HG02973 (cell line): ENCODE measurements around the gene POLR2E.

Source experiments
- ATAC-seq: cut with Tn5 transposase; IDR thresholded peaks from one replicate; pipeline ENCODE4 v1.9.1; 2021; ENCODE audit warnings: moderate library complexity; ENCODE audit not compliant: unreplicated experiment

Gene POLR2E

DNA sequence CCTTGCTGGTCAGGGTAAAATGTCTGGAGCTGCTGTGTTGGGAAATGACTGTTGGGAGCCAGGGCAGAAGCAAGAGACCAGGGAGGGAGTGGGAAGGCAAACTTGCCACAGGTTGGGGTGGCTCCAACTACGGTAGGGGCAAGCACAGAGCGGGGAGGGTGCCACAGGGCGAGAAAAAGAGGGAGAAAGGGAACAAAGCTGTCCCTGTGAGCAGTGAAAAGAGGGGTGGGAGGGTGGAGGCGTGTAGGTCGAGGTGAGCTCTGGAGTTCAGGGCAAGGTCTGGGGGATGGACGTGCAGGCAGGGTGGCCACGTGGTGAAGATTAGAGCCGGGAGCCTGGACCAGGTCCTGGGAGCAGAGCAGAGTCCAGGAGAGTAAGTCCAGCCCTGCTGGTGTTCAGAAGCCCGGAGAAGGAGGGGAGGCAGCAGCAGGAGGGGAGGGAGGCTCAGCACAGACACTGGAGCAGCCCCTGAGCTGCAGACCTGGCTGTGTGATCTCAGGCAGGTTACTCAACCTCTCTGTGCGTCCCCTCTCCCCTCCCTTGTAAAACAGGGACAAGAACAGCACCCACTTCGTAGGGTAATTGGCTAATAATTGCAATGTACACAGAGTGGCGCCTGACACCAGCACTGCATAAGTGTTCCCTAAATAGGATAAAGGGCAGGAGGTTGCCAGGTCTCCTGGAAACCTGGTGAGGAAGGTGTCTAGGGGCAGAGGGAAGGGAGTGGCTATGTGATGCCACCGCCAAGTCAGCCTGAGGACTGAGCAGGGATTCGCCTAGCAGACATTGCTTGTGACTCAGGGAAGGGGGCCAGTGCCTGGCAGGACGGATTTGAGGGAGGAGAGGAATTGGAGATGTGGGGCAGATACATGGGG is 3.2 kb upstream of the POLR2E start:
- ATAC-seq = no peak

DNA sequence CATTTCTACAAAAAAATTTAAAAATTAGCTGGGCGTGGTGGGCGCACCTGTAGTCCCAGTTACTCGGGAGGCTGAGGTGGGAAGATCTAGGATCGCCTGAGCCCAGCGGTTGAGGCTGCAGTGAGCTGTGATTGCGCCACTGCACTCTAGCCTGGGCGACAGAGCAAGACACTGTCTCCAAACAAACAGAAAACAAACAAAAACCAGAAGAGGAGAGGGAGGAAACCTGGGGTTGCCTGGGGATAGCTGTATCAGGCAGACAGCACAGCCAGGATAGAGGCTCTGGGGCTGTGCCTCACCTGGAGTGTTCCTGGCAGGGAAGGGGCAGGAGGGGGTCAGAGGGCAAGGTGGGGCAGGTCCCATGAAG is 2.6 kb upstream of the POLR2E start:
- ATAC-seq = no peak

DNA sequence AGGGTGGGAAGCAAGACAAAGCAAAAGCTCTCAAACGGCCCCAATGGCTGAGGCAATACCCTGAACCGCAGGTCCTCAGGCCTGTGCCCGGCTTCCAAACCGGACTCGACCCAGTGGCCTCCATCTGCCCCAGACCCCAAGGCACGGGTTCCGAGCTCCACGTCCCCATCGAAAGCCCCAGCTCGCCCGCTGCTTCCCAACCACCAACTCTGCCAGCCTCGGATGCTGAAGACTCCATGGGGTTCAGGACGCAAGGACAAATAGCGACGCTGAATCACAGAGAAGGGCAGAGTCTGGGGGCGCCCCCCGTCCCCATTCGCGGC is 559 bp downstream of the POLR2E start:
- no peak for ATAC-seq

DNA sequence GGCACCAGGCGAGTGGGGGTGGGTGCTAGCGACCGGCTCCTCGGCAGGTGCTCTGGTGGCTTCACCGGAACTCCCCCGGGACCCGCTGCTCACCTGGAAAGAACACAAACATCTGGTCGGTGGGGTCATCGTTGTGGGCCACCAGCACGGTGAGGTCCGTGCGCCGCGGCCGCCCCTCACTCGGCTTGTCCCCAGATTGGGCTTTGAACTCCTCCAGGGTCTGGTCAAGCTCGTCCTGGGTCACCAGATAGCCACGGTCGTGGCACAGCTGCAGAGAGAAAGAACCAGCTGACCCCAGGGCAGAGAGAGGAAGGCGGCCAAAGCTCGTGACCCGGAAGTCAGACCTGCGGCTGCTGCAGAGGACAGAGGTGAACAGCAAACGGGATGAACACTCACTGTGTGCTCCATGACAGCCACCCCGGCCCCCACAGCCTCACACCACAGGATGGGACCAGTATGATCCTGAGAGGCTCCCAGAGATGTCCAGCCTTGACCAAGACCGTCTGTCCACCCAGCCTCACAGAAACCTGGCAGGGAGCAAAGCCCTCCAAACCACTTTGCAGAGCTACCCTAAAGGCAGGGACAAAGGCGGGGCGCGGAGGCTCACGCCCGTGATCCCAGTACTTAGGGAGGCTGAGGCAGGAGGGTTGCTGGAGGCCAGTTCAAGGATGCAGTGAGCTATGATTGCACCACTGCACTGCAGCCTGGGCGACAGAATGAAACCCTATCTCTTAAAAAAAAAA is 1.2 kb downstream of the POLR2E start:
- ATAC-seq = no peak

DNA sequence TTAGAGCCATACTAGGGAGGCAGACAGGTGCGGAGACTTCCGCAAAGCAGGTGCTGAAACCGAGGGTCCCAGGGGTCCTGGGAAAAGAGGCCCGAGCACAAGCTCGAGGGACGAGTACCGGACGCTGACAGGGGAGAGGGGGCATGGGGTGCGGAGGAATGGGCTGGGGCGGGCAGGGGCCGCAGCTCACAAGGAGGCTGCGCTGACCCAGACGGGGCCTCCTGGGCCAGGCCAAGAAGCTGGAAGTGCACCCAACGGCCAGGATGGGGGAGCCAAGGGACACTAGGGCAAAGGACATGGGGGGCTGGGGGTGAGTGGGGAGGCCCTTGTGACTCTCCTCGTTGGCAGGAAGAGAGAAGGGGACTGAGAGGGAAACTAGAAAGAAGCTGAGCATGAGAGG is 1.8 kb downstream of the POLR2E start:
- no peak for ATAC-seq

DNA sequence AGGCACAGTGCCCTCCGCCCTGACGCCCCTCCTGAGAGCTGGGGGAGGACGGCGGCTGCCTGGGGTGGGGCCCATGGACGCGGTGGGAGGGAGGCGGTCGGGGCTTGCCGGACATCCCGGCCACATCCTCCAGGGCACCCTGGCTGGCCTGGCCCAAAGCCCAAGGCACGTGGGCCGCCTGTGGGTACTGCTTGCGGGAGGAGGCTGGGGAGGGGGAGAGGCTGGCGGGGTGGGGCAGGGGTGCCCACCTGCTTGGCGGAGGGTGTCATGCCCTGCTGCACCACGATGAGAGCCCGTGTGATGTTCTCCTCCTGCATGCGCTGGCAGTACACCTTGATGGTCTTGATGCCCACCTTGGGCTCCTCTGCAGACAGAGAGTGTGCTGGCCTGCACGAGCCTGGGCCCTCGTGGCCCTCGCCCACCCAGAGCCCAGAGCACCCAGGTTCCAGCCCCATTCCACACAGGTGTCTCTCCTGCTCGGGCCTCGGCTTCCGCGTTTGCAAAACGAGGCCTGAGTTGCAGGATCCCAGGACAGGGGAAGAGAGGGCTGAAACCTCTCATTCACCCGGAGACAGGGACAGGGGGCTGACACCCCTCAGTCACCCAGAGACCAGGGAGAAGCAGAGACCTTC is 3.5 kb downstream of the POLR2E start:
- ATAC-seq = no peak

DNA sequence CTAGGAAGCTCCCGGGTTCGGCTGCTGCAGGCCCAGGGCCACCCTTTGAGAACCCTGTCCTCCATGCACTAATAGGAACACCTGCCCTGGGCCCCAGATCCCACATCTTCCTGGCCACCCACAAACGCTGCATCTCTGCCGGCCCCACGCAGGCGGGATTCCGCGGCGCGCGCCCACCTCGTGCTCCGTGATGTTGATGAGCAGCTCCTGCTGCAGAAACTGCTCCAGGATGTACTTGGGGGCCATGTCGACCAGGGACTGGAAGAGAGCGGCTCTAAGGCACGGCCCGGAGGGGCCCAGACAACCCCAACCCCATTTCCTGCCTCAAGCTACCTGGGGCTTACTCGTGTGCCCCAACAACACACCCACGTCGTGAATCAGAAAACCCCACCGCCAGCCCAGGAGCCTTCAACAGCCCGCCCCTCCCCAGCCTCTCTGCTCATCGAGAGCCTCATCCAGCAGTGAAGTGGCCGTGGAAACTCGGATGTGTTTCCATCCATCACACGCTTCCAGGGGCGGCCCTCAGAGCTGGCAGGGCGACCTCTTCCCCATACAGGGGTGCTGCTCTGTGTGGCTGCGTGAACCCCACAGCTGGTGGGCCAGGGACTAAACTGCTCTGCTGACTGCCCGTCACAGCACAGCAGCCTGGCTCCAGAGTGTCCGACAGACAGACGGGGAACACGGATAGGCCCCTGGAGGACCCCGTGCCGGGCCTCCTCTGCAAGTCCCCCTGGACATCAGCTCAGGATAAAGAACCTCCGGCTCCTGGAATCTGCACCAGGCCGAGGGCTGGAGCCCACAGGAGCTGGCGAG is 4.2 kb downstream of the POLR2E start:
- ATAC-seq = no peak

DNA sequence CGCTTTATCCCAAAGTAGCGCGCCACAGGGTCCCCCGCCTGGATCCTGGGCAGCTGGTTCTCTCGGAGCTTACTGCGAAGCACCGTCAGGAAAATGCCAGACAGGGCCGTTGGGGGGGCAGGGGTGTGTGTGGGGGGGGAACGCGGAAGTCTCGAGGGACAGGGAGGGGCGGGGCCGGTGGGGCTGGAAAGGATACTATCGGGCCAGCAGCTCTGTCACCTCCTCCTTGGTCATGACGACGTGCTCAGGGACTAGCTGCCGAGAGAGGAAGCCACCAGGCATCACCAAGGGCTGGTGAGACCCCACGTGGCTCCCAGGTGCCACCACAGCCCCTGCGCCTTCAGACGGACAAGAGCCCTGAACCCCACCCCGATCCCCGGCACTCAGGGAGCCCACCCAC is 5.3 kb downstream of the POLR2E start:
- ATAC-seq = no peak

DNA sequence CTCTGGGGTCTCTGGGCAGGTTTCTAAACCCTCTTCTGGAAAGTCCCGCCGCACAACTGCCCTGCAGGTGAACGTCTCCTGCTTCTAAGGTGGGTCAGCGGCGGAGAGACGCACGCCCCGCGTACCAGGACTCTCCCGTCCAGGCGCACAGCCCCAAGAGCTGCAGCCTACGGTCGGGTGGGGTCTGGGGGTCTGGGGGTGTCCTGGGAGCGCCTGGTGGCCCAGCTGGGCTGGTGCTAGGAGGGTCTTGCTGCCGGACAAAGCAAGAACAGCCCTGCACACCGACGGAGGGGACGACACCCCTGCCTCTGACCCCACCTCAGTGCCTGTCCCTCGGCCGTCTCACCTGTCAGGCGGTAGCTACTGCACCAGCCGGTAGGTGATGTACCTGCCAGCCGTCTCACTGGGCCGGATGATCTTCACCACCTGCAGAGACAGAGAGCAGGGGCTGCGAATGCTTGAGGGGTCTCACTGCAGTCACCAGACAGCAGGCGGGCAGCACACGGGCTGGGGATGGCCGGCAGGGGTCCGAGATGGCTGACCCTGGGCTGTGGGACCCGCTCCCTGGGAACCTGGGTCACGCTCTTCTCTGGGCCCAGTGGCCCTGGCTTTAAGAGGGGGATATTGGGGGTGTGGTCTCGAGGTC is 5.9 kb downstream of the POLR2E start:
- no peak for ATAC-seq

DNA sequence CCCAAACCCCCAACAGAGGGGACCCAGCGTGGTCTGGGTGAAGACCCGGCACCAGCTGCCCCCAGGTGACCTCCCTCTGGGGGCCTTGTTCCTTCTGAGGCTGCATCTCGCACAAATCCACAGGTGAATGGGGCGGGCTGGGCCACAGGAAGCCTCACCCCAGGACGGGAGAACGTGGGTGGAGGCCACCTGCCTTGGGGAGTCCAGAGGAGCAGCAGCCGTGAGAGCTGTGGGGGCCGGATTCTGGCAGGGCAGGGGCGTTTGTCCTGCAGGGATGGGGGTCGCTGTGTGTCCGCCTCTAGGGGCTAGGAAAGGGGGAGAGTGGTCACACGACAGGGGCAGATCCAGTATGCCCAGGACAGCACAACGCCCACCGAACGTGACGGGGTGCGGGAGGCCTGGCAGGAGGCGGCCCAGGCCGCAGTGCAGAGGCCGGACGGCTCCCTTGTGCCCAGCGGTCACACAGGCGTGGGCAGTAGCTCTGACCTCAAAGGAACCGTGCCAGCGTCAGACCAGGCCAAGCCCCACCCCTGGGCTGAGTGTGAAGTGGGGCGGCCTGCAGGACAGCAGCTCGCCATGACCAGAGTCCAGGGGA is 6.7 kb downstream of the POLR2E start:
- no peak for ATAC-seq

DNA sequence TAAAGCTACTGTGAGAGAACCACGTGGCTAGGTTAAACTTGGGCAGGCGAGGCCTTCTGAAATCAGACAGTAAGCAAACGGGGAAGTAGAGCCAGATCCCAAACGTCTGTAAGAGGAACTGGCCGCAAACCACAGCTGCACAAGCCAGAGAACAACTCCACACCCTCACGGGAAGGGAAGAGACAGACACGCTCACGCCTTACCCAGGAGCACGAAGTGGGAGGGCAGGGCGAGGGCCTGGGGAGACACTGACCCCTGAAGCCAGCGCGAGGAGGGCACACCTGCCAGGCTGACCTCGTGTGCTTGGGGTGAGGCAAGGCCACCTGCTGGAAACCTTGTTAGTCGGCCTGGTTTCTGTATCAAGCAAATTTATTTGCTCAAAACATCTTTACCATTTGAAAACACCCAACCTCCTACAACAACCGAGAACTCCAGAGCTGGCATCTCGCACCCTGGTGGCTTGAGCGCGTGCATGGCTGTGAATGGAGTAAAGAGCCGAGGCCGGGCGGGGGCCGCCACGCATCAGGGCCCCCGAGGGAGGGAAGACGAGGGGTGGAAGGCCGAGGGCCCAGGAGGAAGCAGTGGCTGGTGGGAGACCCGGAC is 7.3 kb downstream of the POLR2E start:
- no peak for ATAC-seq

DNA sequence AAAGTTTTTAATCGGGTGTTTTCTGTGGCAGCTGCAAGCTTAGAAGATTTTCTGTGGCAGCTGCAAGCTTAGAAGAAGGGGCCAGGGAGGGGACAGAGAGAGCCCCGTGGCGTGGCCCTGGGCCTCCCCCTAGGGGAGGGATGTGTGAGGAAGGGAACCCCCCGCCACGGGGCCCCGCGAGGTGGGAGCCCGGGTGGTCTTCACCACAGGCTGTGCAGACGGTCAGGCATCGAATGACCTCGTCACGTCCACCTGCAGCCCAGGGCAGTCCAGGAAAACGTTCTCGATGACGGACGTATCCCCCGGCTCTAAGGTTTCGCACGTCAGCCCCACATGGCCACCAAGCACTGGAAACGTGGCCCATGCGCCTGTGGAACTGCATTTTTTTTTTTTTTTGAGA is 8.6 kb downstream of the POLR2E start:
- ATAC-seq = no peak

DNA sequence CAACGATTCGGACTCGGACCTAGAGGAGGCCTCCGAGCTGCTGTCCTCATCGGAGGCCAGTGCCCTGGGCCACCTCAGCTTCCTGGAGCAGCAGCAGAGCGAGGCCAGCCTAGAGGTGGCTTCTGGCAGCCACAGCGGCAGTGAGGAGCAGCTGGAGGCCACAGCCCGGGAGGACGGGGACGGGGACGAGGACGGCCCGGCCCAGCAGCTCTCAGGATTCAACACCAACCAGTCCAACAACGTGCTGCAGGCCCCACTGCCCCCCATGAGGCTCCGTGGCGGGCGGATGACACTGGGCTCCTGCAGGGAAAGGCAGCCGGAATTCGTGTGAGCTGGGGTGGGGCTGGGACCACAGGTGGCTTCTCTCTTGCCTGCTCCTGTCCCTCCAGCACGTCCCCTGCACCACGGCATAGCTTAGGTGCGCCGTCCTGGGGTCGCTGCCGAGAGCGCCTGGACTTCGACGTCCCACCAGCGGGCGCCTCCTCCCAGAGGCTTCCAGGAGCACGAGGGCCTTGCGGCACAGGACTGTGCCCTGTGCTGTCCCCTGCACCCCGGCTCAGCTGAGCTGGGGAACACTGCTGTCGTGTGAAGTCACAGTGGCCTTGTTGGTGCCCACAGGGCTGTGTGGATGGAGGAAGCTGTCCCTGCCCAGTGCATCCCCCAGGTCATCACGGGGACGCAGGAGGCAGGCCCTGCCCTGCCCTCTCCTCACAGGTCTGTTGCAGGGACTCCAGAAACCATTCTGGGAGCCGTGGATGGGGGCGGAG is 9.3 kb downstream of the POLR2E start:
- no peak for ATAC-seq

DNA sequence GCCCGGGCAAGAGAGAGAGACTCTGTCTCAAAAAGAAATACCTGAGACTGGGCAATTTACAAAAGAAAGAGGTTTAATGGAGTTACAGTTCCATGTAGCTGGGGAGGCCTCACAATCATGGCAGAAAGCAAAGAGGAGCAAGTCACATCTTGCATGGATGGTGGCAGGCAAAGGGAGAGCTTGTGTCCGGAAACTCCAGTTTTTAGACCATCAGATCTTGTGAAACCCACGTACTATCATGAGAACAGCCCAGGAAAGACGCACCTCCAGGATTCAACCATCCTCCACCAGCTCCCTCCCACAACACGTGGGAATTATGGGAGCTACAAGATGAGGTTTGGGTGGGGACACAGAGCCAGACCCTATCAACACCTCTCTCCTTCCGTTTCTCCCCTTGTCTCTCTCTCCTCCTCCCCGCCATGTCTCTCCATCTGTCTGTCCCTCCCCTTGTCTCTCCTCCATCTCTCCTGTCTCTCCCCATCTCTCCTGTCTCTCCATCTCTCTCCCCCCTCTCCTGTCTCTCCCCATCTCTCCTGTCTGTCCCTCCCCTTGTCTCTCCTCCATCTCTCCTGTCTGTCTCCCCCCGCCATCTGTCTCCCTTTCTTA is 10.0 kb downstream of the POLR2E start:
- no peak for ATAC-seq

DNA sequence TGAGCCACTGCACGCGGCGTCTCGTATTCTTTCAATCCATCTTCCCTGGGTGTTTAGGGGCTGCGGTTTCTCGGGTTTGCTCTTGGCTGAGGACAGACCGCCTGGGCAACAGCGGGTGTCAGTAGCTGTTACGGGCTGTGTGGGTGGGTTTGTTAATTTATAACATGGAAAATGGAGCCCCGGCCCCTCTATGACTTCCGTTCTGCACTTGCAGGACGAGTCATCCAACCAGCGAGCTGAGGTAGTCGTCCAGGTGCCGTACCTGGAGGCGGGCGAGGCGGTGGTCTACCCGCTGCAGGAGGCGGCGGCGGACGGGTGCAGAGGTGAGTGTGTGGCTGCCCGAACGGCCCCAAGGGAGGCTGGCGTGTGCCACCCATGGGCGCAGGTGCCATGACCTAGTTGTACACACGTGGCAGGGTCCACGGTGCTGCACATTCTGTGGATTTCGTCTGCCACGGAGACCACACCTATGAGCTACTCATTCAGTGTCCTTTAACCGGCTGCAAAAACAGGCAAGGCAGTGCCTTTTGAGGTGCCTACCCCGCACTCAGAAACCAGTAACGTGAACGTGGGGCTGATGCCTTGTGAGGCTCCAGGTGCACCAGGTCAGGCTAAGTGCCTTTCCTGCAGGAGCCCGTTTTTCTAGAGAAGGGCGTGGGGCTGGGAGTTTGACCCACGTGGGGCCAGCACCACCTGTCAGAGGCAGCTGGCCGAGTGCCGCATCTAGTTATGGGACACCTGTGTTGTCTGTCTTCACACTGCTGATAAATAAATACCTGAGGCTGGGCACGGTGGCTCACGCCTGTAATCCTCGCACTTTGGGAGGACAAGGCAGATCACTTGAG is 10.9 kb downstream of the POLR2E start:
- ATAC-seq = no peak

DNA sequence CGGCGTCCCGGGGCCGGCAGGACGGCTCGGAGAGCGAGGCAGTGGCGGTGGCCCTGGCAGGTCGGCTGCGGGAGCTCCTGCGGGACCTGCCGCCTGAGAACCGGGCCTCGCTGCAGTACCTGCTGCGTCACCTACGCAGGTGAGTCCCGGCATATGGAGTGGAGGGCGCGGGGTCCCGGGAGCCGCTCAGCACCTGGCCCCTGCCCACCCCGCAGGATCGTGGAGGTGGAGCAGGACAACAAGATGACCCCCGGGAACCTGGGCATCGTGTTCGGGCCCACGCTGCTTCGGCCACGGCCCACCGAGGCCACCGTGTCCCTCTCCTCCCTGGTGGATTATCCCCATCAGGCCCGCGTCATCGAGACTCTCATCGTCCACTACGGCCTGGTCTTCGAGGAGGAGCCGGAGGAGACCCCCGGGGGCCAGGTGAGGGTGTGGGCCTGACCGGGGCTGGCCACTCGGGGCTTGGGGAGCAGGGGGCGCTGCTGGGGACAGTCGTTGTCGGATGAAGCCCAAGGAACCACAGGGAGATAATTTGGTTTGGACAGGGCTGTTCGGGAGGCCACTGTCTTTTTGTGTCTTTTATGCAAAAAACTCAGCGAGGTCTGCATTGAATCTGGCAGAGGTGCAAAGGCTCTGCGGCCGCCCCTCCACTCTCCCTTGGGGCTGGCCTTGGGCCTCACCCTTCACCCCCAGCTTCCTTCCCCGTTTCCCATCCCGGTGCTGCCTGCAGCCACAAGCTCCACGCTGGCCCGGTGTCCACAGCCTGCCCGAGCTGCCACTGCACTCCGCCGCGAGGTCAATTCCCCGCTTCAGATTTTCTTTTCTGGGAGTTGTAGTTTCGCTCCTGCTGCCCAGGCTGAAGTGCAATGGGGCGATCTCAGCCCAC is 12.0 kb downstream of the POLR2E start:
- ATAC-seq = no peak
